Esophagus muscularis mucosa (tissue), 4 donors: Measurements from ENCODE around the gene GPC6. TPM values are rescaled to one million over a fixed set of nuclear protein-coding genes. Genes with fewer than 3 reads are reported as not detected.

Source experiments
- DNase-seq: peaks from one replicate; pipeline ENCODE4 v3.0.0-alpha.2; 2017; ENCODE audit errors: extremely low spot score
- H3K27ac ChIP-seq, 4 donors: fragments of 200-600 bp; sonication (generic); replicated peaks in 1 of 4; 1 replicate in 3 of 4; 2 replicates in 1 of 4; pipeline ENCODE4 v1.5.1; 2016 to 2019; ENCODE audit warnings: mild to moderate bottlenecking in 1 of 4
- H3K27me3 ChIP-seq, 4 donors: fragments of 200-600 bp; sonication (generic); one replicate each; pipeline versions ENCODE4 v1.5.1 to v1.6.0; 2016 to 2019
- H3K36me3 ChIP-seq, 4 donors: fragments of 200-600 bp; sonication (generic); one replicate each; pipeline ENCODE4 v1.5.1; 2016 to 2019
- H3K4me1 ChIP-seq, 4 donors: fragments of 200-600 bp; sonication (generic); one replicate each; pipeline ENCODE4 v1.5.1; 2016 to 2019
- H3K4me3 ChIP-seq, 4 donors: fragments of 200-600 bp; sonication (generic); 1 replicate in 2 of 4; 2 replicates in 2 of 4; pipeline ENCODE4 v1.5.1; 2016 to 2019; ENCODE audit warnings: mild to moderate bottlenecking in 4 of 4, moderate library complexity in 1 of 4
- H3K9me3 ChIP-seq, 4 donors: fragments of 200-600 bp; sonication (generic); 1 replicate in 3 of 4; 2 replicates in 1 of 4; pipeline ENCODE4 v1.5.1; 2016 to 2019
- EP300 ChIP-seq: sonication (generic); formaldehyde crosslinking; IDR thresholded peaks from one replicate; pipeline ENCODE4 v1.6.1; 2017; ENCODE audit warnings: antibody characterized with exemption
- POLR2A ChIP-seq: fragments of 450-650 bp; IDR thresholded peaks from one replicate; pipeline ENCODE4 v1.6.1; 2017; ENCODE audit warnings: antibody characterized with exemption, moderate library complexity, mild to moderate bottlenecking, low read depth
- POLR2AphosphoS5 ChIP-seq, 2 donors: sonication (generic); formaldehyde crosslinking; IDR thresholded peaks; one replicate each; pipeline ENCODE4 v1.6.1; 2017; ENCODE audit warnings: antibody characterized with exemption in 2 of 2
- WGBS: methylation state at CpG from one replicate; pipeline ENCODE4 v1.1.5; 2018; 5-methylcytosine and 5-hydroxymethylcytosine counted together
- intact Hi-C: fragments of 100-400 bp; cut with DNase I; formaldehyde crosslinking; loops from one replicate; pipeline ENCODE4 v1.15.1; 2023
- total RNA-seq, 4 donors: library from RNA; depleted of rRNA; stranded (reverse); fragments of >200 nt; gene quantifications; one replicate each; pipeline versions ENCODE4 v1.1.0 to v1.2.1, GENCODE V29; 2016
- TF ChIP-seq, protein P1 (sequence below), 3 experiments: fragments of 200-600 bp in 2 of 3; fragments of 450-650 bp in 1 of 3; sonication (generic) in 2 of 3; IDR thresholded peaks; one replicate each; pipeline ENCODE4 v1.5.1; 2017 to 2019; ENCODE audit warnings: antibody characterized with exemption in 3 of 3, mild to moderate bottlenecking in 2 of 3, moderate library complexity in 1 of 3

The GPC6 gene
- total RNA-seq, 4 donors from 2014 or later: 6.5 to 17.2 (median 13.5) TPM

DNA sequence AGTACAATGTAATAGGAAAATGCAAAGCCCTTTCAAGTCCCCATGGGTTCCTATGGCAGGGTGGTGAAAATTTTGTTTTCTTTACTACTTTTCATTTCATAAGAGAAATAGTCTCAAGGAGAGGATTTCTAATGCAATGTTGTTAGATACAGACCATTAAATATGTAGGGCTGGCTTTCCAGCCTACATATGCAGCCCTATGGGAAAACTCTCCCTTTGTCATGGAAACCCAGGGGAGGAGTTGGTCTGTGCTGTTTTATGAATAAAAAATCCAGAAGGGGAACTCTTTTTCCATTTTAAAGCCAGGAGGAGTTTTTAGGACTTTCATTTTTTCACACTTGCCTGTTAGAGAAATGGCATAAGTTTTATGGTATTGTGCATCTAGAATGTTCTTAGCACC lies 1133.3 kb downstream of the GPC6 start:
- Histone ChIP-seq H3K27ac (no peak overlapping the region), H3K9me3 (no peaks in the 10 kb centered on the region), H3K36me3 (no peaks in the 10 kb centered on the region), H3K4me3 (no peak overlapping the region), H3K4me1 (peaks cover 0 to 5% (median 0%) of the 10 kb centered on the region in 4 donors), H3K27me3 (no peaks in the 10 kb centered on the region)
- DNase-seq: peak; percentile 12
- intact Hi-C loops: no loop called here
- TF ChIP-seq EP300: no peak
- no peak for TF ChIP-seq POLR2AphosphoS5 (IDR thresholded peaks at IDR 0.05)
- no peak for TF ChIP-seq POLR2A
- TF ChIP-seq, protein P1, sequence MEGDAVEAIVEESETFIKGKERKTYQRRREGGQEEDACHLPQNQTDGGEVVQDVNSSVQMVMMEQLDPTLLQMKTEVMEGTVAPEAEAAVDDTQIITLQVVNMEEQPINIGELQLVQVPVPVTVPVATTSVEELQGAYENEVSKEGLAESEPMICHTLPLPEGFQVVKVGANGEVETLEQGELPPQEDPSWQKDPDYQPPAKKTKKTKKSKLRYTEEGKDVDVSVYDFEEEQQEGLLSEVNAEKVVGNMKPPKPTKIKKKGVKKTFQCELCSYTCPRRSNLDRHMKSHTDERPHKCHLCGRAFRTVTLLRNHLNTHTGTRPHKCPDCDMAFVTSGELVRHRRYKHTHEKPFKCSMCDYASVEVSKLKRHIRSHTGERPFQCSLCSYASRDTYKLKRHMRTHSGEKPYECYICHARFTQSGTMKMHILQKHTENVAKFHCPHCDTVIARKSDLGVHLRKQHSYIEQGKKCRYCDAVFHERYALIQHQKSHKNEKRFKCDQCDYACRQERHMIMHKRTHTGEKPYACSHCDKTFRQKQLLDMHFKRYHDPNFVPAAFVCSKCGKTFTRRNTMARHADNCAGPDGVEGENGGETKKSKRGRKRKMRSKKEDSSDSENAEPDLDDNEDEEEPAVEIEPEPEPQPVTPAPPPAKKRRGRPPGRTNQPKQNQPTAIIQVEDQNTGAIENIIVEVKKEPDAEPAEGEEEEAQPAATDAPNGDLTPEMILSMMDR (IDR thresholded peaks at IDR 0.05): no peak

DNA sequence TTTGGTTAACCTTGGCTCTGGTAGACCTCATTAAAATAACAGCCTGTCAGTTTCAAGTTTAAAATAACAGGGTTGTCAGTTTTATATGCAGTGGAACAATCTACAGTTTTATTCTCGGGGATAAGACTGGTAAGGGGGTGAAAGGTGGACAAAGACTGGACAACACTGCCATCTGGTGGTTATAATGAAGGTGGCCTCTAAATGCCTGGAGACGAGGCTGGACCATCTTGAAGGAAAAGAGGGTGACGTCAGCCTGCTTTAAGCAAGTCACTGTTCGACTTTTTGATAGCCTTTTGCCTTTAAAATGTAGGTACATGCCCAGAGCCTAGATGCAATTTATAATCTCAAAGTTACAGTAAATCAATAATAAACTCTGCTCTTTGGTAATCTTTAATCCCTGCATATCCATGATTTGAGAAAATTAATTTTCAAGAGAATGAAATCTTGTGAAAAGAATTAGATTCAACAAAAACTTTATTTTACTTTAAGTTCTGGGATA lies 1135.9 kb downstream of the GPC6 start:
- peaks cover 0 to 5% (median 0%) of the 10 kb centered on the region in 4 donors for H3K4me1 ChIP-seq
- no peaks in the 10 kb centered on the region for H3K9me3 ChIP-seq
- H3K36me3 ChIP-seq: no peaks in the 10 kb centered on the region
- TF ChIP-seq POLR2AphosphoS5 (IDR thresholded peaks at IDR 0.05): no peak
- TF ChIP-seq, protein P1 (IDR thresholded peaks at IDR 0.05): peak; percentile 75 to 86 (median 82)
- no peaks in the 10 kb centered on the region for H3K27me3 ChIP-seq
- intact Hi-C loops: no loop called here
- H3K27ac ChIP-seq: no peak overlapping the region
- WGBS: 0% methylated on average over 3 of the region's 4 CpGs
- peak; percentile 89 for DNase-seq
- H3K4me3 ChIP-seq: no peak overlapping the region

DNA sequence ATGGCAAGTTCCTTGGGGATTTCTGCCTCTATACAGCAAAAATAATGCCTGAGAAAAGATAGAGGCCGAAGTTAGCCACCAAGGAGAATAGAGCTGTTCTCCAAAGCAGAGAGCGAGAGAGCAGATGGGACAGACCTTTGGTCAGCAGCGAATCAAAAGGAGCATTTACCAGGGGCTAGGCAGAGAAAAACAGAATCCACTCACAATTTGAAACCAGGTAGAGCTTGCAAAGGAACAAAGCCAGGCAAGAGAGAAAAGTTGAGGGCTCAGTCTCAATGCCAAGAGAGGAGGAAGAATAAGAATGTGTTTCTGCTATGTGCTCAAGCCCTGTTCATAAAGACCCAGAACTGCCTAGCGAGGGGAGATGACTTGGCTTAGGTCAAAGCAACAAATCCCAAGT lies 1140.1 kb downstream of the GPC6 start:
- Histone ChIP-seq H3K9me3 (no peaks in the 10 kb centered on the region), H3K27ac (no peak overlapping the region), H3K27me3 (no peaks in the 10 kb centered on the region), H3K36me3 (no peaks in the 10 kb centered on the region), H3K4me3 (no peak overlapping the region), H3K4me1 (peaks cover 0 to 5% (median 2%) of the 10 kb centered on the region in 4 donors)
- 98% methylated on average over 4 of the region's 4 CpGs for WGBS
- peak; percentile 79 for DNase-seq
- no peak for TF ChIP-seq POLR2A
- no peak for TF ChIP-seq POLR2AphosphoS5 (IDR thresholded peaks at IDR 0.05)
- TF ChIP-seq, protein P1 (IDR thresholded peaks at IDR 0.05): no peak
- TF ChIP-seq EP300: no peak
- intact Hi-C loops: no loop called here

DNA sequence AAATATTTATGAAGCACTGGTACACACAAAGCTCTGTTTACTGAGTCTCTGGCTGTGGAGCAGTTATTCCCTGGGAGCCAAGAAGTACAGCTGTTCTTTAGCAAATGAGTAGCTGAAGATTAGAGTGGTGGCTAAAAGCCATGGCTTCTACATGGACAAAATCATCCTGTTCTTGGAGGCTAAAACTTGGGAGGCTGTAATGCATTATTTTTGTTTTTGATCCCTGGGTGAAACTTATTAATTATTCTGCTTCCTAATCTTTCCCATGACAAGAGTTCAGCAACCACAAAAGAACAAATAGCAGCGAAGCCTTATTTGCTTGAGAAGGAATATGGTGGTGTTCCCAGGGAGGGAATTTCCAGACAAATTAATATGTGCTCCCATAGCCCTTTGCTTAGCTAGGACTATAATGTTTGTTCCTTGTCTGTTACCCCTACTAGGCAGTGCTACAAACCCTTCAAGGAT lies 1143.4 kb downstream of the GPC6 start:
- intact Hi-C loops: no loop called here
- 53% methylated on average over 1 of the region's 1 CpG for WGBS
- peak in 1 of 2 donors; percentile 12 for TF ChIP-seq POLR2AphosphoS5 (IDR thresholded peaks at IDR 0.05)
- TF ChIP-seq, protein P1 (IDR thresholded peaks at IDR 0.05): no peak

DNA sequence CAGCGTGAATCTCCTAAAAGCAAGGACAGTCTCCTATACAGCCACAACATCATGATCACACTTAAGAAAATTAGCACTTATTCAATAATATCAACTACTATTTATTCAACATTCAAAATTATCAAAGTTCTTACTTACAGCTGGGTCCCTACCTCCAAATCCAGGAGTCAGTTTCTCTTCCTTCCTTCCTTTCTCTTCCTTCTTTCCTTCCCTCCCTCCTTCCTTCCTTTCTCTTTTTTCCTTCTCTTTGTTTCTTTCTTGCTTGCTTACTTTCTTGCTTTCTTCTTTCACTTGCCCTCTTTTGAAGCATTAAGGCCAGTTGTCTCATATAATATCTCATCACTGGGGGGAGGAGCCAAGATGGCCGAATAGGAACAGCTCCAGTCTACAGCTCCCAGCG lies 1145.2 kb downstream of the GPC6 start:
- WGBS: 85% methylated on average over 3 of the region's 3 CpGs
- Histone ChIP-seq H3K9me3 (no peaks in the 10 kb centered on the region), H3K36me3 (no peaks in the 10 kb centered on the region), H3K27me3 (no peaks in the 10 kb centered on the region), H3K4me1 (peaks cover 0 to 4% (median 0%) of the 10 kb centered on the region in 4 donors), H3K4me3 (no peak overlapping the region), H3K27ac (no peak overlapping the region)
- DNase-seq: no peak
- intact Hi-C loops: no loop called here
- TF ChIP-seq POLR2A: no peak
- TF ChIP-seq EP300: no peak
- TF ChIP-seq POLR2AphosphoS5 (IDR thresholded peaks at IDR 0.05): no peak
- TF ChIP-seq, protein P1 (IDR thresholded peaks at IDR 0.05): no peak

More for the DNA sequence above, 1143.4 kb downstream of the GPC6 start:
- Histone ChIP-seq H3K36me3 (no peaks in the 10 kb centered on the region), H3K4me3 (no peak overlapping the region), H3K9me3 (no peaks in the 10 kb centered on the region), H3K27ac (no peak overlapping the region), H3K4me1 (peaks cover 0 to 4% (median 0%) of the 10 kb centered on the region in 4 donors), H3K27me3 (no peaks in the 10 kb centered on the region)
- peak; percentile 77 for DNase-seq
